GM21526 (cell line): ENCODE data around the gene HTR1D.

Source experiments
- ATAC-seq: cut with Tn5 transposase; IDR thresholded peaks from one replicate; pipeline ENCODE4 v1.9.1; 2021; ENCODE audit warnings: moderate library complexity; ENCODE audit not compliant: unreplicated experiment, low FRiP score

The HTR1D gene

DNA sequence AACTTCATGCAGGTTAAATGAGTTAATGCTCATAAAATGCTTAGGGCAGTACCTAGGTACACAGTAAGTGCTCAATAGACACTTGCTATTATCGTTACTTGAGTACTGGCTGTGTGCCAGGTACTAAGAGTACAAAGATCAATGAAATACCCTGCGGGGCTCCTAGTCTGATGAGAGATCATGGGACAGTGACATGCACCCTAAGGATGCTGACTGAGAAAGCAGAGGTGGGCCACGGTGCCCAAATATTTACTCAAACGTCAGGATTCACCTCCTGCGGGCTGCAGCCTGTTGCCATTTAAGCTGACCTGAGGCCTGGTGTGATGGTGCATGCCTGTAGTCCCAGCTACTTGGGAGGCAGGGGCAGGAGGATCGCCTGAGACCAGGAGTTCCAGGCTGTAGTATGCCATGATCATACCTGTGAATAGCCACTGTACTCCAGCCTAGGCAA lies 28.8 kb downstream of the HTR1D start:
- no peak for ATAC-seq

DNA sequence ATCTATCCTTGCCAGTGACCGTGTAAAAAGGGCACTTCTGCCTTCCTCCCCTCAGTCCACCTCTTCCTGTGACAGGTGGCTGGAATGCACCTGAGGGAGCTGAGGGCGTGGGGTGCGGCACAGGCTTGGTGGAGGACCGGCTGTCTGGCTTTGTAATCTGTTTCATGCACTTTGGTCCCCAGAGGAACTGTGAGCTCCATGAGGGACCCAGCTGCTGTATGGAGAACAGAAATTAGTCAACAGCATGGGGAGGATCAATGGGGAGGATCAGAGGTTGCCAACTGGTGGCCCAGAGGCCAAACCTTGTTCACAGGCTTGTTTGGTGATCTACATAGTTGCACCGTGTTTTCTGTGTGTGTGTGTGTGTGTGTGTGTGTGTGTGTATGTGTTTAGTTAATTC lies 29.7 kb downstream of the HTR1D start:
- ATAC-seq = no peak

- no peak for ATAC-seq
These were observed 31.9 kb downstream of the HTR1D start for GRCh38 chr1:23185381-23185780.

DNA sequence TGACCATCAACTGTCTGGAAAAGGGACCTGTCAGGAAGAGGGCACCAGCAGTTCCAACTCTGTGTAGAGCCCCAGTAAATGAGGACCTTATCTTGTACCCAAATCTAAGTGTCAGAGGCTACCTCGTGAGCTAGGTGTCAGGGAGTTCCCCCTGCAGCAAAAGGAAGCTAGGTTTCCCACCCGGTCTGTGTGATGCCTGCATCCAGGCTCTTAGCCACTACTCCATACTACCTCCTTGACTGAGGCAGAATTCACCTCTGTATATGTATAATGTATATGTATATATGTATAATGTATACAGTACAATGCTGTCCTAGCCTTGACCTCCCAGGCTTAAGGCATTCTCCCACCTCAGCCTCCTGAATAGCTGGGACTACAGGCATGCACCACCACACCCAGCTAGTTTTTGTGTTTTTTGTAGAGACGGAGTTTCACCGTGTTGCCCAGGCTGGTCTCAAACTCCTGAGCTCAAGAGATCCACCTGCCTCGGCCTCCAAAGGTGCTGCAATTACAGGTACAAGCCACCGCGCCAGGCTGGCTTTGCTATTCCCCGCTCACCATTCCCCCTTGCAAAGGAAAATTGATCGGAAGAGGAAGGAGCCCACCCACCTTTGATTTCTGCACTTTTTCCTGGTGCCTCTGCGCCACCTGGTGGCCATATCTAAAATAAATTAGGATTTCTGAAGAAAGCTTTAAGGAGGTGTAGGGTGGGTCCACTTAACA lies 32.9 kb downstream of the HTR1D start:
- no peak for ATAC-seq

DNA sequence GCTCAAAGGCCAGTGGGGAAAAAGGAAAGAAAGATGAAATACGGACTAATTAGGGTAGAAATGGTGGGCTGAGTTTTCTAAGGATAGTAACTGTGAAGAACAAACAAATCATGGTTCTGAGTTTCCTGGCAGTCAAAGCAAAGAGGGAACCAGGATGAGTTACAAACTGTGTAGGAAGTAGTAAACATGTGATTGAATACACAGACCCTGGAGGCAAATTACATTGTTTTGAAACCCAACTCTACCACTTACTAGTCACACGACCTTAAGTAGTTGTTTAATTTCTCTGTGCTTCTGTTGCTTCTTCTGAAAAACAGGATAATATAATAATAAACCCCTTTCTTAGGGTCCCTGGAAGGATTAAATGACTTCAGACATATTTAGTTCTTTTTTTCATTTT lies 37.4 kb downstream of the HTR1D start:
- ATAC-seq = no peak

- ATAC-seq = no peak
These were observed 38.4 kb downstream of the HTR1D start for GRCh38 chr1:23178950-23179349.

GRCh38 chr1:23178414-23178813 lies 38.9 kb downstream of the HTR1D start:
- no peak for ATAC-seq

DNA sequence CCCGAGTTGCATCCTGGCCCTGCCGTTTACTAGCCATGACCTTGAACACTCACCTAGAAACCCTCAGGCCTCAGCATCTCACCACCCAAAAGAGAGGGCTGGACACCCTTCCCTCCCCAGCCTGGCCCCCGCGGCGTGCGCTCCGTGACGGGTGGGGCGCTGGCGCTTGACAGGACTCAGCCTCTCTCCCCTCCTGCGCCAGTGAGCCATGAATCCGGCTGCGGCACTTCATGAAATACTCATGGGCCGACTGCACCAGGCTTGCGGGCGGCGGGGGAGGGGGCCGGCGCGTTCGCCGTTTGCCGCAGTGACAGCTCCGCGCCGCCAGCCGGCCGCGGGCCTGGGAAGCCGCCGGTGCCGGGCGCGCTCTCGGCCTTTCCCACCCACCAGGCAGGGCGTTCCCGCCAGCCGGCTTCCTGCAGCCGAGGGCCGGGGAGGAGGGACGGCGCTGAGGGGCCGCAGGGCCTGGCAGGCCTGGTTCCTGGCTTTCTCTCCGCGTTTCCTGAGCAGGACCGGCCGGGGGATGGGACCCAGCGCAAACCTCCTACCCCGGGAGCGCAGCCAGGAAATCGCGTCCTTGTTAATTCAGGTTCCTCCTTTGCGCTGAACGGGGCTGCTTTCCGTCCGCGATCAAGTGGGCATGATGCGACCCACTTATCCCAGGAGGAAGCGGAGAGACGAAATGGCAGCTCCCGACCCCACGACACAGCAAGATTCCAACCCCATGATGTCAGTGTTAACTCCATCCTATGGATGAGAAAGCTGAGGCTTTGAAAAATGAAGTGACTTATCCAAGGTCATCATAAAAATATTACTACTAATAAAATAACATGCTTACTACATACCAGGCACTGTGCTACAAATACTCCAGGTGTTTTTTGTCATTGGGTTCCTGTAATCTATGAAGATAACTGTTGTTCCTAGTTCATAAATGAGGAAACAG lies 39.6 kb downstream of the HTR1D start:
- no peak for ATAC-seq

DNA sequence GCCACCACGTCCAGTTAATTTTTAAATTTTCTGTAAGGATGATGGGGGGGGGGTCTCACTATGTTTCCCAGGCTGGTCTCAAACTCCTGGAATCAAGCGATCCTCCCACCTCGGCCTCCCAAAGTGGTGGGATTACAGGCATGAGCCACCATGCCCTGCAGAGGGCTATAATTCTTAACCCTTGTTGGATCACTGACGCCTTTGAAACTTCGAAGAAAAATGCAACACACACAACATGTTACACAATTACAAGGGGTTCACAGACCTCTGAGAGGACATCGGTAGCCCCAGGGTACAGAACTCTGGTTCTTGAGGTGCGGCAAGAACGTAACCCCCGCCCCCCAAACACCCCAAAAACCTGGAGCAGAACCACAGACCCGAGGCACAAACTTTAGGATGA lies 40.3 kb downstream of the HTR1D start:
- ATAC-seq = no peak

- no peak for ATAC-seq
These were observed 42.7 kb downstream of the HTR1D start for GRCh38 chr1:23174426-23175110.

DNA sequence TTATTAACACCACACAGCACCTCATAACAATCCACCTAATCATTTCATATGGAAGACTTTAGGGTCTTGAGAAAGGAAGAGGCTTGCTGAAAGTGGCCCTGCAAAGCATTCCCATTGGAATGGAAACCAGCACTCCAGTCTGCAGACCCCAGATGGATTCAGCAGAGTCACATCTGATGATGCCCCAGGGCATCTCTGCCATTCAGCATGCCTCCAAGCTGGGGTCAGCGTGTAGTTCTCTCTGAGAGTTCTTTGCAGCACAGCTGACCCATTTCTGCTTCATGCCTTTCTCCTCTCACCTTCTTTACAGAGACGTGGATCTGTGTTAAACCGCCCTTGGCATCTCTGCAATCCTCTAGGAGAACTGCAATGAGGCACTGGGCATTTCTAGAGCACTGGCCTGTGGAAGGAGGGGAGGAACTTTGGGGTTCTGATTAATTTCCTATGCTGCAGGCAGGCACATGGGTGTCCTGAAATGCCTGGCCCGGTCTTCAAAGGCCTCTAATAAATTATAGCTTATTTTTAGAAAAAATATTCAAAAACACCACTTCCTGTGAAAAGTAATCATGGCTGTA lies 46.0 kb downstream of the HTR1D start:
- ATAC-seq = no peak

GRCh38 chr1:23169727-23170335 lies 47.5 kb downstream of the HTR1D start:
- no peak for ATAC-seq

- no peak for ATAC-seq
These were observed 48.1 kb downstream of the HTR1D start for GRCh38 chr1:23169195-23169575.

DNA sequence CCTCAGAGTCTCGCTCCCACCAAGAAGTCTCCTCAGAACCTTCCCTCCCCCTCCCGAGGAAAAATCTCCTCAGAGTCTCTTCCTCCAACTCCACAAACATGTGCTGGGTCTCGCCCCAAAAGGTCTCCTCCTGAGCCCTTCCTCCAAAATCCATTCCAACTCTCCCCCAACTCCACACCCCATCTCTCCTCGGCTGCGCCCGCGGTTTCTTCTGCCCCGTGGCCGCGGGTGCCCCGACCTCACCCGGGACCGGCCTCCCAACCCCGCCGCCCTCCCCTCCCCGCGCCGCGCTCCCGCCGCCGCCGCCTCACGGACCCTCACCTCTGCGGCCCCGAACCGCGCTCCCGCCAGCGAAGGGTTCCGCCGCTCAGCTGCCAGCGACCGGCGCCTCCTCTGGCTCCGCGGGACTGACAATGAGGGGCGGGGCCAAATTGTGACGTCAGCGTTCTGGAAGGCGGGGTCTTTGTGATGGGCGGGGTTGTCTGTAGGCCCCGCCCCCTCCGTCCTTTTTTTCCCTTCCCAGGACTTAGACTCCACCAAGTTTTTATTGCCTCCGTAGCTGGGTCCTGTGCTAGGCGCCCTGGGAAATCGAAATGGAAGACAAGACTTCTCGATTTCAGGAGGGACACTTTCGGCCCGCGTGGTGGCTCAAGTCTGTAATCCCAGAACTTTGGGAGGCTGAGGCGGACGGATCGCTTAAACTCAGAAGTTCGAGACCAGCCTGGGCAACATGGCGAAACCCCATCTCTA lies 48.7 kb downstream of the HTR1D start, which contains the start of gene LUZP1:
Gene LUZP1, minus strand, starts transcription at position 412 of the 750 bp plus-strand sequence.
- ATAC-seq = no peak

- no peak for ATAC-seq
These were observed 49.2 kb downstream of the HTR1D start for GRCh38 chr1:23168079-23168444.

DNA sequence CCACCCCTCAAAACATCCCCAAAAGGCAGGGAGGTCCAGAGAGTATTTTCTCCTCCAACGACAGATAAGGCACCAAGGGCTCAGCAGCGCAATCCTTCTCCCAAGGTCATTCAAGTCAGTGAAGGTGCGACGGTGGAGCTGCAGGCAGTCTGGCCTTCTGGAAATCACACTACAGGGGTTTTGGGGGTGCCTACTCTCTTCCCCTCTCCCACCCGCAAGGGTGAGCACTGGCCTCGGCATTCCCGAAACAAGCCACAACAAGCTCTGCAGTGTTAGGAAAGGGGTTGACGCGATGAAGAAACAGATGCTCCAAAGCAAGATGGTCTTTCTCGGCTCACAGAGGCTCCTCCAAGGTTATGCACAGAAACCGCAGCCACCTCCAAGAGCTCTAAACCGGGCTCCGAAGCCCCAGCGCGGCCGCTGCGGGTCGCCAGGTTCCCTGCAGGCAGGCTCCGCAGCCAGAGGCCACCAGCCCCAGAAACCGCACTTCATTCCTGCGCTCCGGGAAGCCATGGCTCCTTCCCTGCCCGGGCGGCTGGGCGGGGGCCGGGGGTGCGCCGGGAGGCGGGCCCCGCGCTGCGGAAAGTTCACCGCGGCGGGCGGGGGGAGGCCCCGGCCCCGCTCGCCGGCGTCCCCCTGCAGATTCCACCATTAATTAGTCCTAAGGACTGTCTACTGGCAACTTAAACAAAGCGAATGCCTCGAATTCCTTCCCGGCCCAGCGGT lies 49.8 kb downstream of the HTR1D start:
- ATAC-seq = no peak

DNA sequence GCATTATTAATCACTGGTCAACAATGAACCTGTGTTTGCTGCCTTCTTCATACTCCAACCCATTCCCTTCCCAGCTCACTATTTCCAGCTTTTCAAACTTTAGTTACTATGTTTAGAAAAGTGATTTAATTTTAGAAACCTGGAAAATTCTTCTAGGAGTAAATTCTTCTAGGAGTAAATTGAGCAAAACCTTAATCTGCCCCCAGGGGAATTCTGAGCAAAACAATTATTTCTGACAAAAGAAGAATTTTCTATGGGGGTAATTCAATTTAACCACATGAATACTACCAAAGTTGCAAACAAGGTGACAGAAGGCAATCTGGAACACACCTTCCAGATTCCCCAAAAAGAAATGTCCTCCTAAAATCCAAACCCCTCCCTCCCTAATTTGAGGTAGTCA lies 50.4 kb downstream of the HTR1D start:
- no peak for ATAC-seq

DNA sequence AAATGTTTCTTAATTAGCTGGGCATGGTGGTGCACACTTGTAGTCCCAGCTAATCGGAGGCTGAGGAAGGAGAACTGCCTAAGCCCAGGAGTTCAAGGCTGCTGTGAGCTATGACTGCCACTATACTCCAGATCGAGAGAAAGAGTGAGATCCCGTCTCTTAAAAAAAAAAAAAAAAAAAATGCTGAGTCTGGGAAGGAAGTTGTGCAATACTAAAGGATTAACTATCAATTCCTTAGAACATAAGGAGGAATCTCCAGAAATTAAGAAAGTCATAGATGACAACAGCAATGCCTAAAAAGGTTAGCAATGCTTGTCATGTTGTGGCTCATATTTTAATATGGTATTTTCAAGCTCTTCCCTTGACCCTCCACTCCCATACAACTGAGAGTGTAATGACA lies 53.9 kb downstream of the HTR1D start:
- ATAC-seq = no peak
